ENCODE measurements around the gene POU2F2.

Gene POU2F2

DNA sequence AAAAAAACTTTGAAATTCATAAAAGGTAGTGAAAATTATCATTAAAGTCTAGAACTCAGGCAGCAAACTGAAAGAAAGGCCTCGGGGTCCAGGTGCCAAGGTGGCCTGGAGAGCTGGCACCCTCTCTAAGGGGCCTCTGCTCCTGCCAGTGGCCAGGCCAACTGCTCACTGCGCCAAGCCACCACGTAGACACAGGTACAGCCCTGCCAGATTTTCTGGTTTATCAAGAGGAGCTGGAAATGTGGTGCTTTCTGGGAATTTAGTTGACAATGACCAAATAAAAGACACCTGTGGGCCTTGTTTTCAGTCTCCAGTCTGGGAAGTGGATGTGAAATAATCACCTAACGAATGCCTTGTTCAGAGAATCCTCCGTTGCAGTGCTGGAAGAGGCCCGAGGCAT lies 33.5 kb downstream of the POU2F2 start:
- no peak for DNase-seq

DNA sequence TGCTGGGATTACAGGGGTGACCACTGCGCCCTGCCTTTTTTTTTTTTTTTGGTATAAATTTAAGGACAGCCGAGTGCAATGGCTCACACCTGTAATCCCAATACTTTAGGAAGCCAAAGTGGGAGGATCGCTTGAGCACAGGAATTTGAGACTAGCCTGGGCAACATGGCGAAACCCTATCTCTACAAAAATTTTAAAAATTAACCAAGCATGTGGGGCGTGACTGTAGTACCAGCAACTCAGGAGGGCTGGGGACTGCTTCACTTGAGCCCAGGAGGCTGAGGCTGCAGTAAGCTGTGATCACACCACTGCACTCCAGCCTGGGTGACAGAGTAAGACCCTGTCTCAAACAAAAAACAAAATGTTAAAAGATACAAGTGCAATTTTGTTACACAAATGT lies 34.8 kb downstream of the POU2F2 start:
- DNase-seq: no peak

DNA sequence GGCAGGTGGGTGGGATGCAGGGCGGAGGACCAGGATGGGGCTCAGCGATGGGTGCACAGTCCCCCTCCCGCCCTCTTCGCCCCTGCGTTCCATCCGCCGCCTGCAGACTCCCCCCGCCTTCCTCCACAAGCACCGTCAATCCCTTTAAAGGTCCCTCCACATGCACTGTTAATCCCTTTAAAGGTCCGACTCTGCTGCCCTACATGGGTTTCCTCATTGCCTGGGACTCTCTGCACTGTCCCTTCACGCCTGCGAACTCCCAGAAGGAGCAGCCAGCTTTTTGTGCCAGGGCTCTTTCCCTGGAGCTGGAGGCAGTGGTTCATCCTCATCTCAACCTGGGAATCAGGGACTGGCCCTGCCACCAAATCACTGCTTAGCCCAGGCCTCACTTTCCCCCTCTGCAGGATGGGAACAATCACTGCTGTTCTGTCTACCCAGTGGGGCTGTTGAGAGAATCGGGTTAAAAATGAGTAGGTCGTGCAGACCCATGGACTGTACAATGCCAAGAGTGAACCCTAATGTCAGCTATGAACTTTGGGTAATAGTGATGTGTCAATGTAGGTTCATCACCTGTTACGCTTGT lies 35.9 kb downstream of the POU2F2 start:
- no peak for DNase-seq

DNA sequence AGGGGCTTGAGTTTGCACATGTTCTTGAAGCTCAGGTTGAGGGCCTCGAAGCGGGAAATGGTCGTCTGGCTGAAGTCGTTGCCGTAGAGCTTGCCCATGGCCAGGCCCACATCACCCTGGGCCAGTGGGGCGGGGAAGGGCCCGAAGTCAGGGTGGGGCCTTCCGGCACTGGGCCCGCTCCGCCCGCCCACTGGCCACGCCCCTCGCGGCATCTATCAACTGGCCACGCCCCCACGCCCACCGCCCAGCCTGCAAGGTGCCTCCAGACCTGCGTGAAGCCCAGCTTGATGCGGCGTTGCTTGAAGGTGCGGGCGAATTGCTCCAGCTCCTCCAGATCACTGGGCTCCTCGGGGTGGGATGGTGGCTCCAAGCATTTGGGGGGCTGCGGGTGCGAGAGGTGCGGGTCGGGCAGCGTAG lies 36.4 kb downstream of the POU2F2 start:
- no peak for DNase-seq

DNA sequence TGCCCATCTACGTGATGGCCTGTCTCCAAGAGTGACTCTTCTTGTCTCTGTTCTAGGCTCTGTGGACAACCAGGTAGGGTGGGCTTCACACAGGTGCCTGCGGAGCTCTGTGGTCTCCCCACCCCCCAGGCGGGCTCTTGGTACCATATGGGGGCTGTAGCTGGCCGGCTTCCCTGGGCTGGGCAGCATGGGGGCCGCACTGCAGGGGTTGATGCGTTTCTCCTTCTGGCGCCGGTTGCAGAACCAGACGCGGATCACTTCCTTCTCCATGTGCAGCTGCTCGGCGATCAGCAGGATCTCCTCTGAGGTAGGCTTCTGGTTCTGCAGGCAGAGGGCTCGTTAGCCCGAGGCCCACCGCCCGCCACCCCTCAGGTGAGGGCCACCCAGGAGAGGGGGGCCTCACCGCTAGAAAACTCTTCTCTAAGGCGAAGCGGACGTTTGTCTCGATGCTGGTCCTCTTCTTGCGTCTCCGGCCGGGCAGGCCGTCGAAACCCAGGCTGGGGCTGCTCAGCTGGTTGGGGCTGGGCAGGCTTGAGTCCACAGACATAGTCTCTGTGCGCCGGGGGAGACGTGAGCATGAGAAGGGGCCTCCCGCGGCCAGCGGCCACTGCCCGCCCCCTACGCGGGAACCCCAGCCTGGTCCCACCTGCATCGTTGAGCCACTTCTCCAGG lies 37.0 kb downstream of the POU2F2 start:
- no peak for DNase-seq

DNA sequence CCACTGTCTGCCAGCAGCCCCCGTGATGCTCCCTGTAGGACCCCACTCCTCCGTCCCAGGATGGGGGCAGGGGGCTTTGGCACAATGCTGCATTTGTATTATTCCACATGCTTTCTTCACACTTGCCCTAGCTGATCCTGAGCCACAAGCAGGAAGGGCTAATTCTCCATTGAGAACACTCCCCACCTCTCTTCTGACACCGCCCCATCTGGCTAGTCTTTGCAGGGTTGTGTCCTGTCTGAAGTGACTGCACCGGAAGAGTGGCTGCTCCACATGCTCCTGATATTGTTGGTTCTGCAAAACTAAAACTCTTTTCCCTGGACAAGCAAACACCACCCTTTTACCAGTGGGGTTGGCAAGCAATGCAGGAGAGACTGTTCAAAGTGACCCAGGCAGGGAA lies 38.3 kb downstream of the POU2F2 start:
- no peak for DNase-seq

DNA sequence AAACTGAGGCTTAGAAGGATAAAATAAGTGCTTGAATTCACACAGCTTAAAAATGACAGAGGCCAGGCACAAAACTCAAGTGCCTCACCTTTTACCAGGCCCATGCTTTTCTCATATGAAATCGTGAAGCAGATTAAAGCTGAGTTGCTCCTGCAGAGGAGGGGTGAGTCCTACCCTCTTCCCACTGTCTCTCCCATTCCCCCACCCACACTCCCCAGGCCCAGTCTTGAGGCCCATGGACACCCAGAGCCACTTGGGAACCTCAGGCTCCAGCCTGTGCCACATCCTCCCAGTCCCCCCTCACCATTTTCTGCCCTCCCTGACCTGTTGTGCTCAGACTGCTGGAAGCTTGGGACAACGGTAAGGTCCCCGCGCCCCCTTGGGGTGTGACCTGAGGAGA lies 38.7 kb downstream of the POU2F2 start:
- no peak for DNase-seq

DNA sequence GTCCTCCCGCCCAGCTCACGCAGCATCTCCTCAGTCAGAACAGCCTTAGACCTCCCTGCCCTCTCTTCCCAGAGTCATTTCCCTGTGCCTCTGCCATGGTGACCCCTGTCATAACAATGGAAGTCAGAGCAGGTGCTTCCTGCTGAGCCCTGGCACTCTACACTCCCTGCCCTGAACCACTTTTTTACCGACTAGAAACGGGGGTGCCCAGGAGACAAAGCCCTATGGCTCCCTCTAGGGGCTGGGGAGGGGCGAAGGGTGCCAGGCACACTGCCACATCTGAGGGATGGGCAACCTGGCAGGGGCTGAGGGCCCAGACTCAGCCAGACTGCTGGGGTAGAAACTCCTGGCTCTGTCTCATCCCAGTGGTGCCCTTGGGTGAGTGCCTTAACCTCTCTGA lies 39.9 kb downstream of the POU2F2 start:
- DNase-seq: peak; percentile 48

DNA sequence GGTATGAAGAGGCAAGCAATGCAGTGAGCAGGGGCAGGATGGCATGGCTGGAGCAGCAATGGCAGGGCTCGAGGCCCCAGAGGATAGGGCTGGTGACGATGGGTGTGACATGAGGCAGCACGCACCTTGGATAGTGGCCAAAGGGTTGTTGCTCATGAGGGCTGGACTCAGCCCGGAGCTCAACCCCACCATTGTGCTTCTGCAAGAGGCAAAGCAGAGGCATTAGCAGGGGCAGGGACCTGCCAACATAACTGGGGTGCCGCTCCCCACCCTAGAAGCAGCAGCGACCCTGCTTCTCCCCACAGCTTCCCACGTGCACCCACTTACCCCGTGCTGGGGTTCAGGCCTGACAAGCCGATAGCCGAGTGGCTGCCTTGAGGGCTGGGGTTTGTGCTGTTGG lies 40.5 kb downstream of the POU2F2 start:
- no peak for DNase-seq

DNA sequence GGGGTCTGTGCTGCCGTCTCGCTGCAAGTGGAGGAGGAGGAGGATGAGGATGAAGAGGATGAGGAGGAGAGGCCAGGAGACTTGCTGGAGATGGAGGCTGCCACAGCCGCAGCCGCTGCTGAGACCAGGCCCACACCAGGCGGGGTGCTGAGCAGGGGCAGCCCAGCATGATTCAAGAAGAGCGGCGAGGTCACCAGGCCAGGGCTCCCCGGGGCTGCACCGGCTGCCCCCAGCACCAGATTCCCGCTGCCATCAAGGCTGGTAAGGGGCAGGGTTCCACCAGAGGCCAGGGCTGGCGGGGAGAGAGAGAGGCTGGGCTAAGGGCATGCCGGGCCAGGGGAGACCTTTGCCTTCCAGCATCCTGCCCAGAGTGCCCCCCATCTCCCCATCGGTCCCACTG lies 40.9 kb downstream of the POU2F2 start:
- no peak for DNase-seq

DNA sequence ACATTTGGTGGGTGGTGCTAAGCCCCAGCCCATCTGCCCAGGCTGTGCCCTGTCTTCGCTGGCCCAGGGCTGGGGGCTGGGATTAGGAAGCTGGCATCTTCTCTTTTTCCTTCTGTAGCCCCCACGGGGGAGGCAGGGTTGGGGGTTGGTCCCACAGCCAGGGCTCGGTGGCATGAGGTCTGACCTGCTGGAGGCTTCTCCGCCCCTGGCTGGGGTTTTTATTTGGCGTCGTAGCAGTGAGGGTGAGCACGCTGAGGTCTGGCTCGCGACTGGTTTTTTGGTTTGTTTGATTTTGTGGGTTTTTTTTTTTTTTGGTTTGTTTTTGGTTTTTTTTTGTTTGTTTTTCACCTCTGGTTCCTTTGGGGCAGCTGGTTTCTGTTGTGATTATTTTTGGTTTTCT lies 41.6 kb downstream of the POU2F2 start:
- peak; percentile 62 for DNase-seq

DNA sequence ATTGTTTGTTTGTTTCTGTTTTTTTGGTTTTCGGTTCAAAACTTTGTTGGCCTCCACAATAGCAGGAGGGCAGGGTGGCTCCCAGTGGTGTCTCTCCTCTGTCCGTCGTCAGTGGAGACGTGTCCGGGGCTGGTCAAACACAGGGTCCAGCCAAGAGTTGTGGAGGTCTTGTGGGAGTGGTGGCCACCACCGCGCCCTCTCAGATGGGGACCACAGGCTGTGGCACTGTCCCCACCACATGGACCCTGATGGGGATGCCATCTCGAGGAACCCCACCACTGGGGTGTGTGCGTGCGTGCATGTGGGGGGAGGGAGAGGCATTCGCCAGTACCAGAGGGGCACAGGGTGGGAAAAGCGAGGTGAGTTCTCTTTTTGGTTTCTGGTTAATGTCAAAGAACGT lies 42.5 kb downstream of the POU2F2 start:
- no peak for DNase-seq

DNA sequence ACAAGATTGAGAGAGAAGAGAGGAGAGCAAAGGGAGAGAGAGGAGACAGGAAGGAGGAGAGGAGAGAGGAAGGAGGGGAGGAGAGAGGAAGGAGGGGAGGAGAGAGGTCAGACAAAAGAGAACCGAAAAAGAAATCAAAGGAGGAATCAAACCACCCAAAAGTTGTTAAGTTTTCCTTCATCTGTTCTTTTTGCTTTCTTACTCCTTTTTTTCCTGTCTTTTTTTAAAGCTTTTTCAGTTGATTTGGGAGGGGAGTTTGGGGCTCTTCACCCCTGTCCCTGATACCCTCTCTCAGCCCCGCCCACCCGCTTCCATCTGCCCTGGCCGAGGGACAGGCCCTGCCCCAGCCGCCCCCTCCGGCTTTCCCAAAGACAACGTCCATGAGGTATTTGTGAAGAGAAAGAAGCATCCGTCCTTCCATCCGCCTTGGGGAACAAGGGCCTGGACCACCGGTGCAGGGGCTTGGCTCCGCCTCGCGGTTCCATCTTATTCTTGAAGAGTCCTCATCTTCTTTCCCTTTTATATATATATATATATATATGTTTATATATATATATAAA lies 43.0 kb downstream of the POU2F2 start:
- DNase-seq: no peak

DNA sequence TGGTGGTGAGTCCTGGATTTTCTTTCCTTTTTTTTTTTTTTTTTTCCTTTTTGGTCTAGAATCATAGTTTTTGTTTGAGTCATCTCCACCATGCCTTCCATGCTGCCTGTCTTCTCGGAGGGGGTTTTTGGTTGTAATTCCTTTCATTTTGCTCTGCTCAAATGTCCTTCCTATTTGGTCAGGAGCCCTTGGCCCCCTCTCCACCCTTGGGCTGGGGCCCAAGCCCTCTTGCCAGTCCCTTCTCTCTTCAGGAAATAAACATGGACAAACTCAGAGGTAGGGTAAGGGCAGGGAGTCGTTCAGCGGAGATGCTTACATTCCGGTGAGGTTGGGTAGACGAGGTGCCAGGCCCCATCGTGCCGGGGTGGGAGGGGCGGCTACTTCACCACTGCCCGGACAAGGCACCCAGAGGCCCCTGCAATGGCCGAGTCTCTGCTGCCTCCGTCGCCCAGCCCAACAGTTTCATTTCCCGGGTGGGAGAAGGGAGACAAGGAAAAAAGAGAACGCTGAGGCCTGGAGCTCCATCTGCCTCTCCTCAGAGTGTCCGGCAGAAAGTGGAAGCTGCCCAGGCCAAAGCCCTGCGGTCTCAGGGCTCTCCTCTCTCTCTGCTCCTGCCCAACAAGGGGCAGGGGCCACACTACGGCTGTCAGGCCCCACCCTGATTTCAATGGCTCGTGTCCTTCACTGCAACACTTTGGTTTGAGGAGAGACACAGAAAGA lies 43.6 kb downstream of the POU2F2 start:
- no peak for DNase-seq

DNA sequence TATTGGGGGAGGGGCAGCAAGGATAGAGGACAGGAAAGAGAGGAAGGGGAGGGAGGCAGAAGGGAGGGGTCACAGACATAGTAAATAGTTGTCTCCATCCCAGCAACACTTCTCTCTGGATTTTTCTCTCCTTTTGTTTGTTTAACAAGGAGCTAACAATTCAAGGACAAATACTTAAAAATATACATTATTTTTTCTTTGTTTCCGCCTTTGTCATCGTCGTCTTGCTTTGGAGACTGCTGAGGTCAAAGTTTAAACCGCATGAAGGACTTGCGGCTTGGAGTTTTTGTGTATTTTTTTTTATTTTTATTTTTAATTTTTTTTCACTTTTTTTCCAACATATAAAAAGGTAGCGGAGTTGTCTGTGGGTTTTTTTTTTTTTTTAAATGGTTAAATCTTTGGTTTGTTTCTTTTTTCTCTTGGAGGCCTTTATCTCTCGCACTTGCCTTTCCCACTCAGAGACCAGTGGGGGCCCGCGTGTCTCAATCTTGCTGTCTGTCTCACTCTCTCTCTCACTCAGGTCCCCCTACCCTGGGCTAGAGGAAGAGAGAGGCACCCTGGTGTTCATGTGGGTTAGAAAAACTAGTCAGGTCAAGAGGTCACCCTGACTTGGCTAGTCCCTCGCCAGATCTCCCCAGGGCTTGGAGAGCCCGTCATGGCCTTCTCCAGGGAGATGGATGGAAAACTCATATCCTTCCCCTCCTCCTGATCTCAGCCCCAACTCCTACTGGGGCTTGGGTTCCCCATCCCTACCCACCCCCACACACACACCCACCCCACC lies 45.3 kb downstream of the POU2F2 start:
- no peak for DNase-seq

DNA sequence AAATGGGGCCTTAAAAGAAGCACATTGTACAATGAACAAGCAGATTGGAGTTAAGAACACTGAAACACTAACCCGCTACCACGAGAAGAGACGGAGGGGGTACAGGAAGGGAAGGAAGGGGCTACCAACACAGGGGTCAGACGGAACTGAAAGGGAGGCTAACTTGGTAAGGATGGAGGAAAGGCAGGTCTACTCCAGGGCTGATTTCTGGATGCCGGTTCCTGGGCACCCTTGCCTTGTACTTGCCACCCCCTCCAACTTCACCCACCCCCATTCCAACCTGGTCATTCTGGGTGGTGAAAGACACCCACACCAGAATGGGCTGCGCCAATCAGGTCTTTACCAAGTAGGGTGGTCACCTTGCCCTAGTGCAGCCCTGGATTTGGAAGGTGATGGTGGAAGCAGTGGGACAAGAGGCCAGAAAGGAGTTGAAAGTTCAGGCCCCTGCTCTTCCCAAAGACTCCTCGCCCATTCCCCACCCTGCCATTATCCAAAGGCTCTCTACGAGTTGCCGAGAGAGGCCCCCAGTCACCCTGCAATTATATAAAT lies 46.0 kb downstream of the POU2F2 start:
- DNase-seq: no peak

DNA sequence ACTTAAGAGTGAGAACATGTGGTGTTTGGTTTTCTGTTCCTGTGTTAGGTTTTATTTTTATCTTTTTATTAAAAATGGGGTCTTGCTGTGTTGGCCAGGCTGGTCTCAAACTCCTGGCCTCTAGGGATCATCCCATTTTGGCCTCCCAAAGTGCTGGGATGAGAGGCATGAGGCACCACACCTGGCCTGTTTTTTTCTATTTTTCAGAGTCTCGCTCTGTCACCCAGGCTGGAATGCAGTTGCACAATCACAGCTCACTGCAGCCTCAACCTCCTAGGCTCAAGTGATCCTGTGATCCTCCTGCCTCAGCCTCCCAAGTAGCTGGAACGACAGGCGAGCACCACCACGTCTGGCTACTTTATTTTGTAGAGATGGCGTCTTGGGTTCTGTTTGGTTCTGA lies 48.7 kb downstream of the POU2F2 start:
- no peak for DNase-seq

DNA sequence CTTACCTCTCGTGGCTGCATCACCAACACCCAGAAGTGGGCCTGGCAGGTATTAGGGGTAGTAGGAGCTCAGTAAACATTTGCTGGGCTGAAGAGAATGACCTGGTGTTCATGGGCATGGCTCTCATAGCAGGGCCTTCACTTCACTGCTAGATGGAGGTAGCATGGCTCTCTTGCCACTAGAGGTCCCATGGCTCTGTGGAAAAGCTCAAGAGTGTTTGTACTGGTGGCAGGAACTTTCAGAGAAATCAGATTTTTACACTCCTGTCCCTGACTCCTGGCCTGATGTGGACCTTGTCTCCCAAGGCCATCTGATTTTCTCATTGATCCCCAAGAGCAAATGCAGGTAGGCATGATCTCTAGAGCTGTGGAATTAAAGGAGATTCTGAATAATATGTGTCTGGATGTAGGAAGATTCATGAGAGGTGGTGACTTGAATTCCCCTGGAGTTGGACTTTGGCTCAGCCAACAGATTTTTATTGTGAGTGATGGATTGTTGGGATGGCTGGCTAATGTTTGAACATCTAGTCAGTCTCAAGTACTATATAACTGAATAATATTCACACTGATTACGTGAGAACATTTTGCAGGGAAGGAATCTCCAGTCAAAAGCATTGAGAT lies 50.6 kb downstream of the POU2F2 start:
- no peak for DNase-seq

DNA sequence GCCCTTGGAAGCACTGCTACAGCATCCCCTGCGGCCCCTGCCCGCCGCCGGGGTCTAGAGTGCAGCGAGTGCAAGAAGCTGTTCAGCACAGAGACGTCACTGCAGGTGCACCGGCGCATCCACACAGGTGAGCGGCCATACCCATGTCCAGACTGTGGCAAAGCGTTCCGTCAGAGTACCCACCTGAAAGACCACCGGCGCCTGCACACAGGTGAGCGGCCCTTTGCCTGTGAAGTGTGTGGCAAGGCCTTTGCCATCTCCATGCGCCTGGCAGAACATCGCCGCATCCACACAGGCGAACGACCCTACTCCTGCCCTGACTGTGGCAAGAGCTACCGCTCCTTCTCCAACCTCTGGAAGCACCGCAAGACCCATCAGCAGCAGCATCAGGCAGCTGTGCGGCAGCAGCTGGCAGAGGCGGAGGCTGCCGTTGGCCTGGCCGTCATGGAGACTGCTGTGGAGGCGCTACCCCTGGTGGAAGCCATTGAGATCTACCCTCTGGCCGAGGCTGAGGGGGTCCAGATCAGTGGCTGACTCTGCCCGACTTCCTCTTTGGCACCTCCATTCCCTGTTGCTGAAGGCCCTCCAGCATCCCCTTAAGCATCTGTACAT lies 51.4 kb downstream of the POU2F2 start:
- no peak for DNase-seq

DNA sequence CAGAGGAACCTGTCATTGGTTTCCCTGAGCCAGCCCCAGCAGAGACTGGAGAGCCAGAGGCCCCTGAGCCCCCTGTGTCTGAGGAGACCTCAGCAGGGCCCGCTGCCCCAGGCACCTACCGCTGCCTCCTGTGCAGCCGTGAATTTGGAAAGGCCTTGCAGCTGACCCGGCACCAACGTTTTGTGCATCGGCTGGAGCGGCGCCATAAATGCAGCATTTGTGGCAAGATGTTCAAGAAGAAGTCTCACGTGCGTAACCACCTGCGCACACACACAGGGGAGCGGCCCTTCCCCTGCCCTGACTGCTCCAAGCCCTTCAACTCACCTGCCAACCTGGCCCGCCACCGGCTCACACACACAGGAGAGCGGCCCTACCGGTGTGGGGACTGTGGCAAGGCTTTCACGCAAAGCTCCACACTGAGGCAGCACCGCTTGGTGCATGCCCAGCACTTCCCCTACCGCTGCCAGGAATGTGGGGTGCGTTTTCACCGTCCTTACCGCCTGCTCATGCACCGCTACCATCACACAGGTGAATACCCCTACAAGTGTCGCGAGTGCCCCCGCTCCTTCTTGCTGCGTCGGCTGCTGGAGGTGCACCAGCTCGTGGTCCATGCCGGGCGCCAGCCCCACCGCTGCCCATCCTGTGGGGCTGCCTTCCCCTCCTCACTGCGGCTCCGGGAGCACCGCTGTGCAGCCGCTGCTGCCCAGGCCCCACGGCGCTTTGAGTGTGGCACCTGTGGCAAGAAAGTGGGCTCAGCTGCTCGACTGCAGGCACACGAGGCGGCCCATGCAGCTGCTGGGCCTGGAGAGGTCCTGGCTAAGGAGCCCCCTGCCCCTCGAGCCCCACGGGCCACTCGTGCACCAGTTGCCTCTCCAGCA lies 52.1 kb downstream of the POU2F2 start:
- DNase-seq: no peak

DNA sequence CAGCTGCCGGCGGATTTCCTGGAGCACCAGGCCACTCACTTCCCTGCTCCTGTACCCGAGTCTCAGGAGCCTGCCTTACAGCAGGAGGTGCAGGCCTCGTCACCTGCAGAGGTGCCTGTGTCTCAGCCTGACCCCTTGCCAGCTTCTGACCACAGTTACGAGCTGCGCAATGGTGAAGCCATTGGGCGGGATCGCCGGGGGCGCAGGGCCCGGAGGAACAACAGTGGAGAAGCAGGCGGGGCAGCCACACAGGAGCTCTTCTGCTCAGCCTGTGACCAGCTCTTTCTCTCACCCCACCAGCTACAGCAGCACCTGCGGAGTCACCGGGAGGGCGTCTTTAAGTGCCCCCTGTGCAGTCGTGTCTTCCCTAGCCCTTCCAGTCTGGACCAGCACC lies 53.0 kb downstream of the POU2F2 start:
- DNase-seq: no peak
